Psoas muscle (tissue), 8 donors: Measurements from ENCODE around the gene UGT2A1. TPM values are rescaled to one million over a fixed set of nuclear protein-coding genes. Genes with fewer than 3 reads are reported as not detected.

ENCODE experiments used
- ATAC-seq, 4 donors: fragments of 200-7000 bp; cut with Tn5 transposase; one replicate each; pipeline ENCODE4 v1.9.1; 2020; ENCODE audit warnings: moderate library complexity in 3 of 4, mild to moderate bottlenecking in 2 of 4
- DNase-seq, 2 donors: peaks; one replicate each; pipeline ENCODE4 v3.0.0-alpha.2; 2020
- H3K27ac ChIP-seq: fragments of 200-600 bp; one replicate; pipeline ENCODE4 v1.8.0; 2022
- H3K27me3 ChIP-seq, 3 donors: fragments of 200-600 bp in 1 of 3; one replicate each; pipeline versions ENCODE4 v1.6.1 to v1.8.0; 2013 to 2022; ENCODE audit warnings: low read length in 2 of 3, mild to moderate bottlenecking in 2 of 3, moderate library complexity in 1 of 3; ENCODE audit not compliant: insufficient read depth in 3 of 3
- H3K36me3 ChIP-seq, 2 donors: fragments of 200-600 bp in 1 of 2; one replicate each; pipeline versions ENCODE4 v1.6.1 to v1.8.0; 2013 to 2022; ENCODE audit warnings: low read depth in 1 of 2, mild to moderate bottlenecking in 1 of 2, moderate library complexity in 1 of 2; ENCODE audit not compliant: insufficient read depth in 1 of 2
- H3K4me1 ChIP-seq: fragments of 200-600 bp; one replicate; pipeline ENCODE4 v1.8.0; 2022
- H3K4me3 ChIP-seq: fragments of 200-600 bp; one replicate; pipeline ENCODE4 v1.8.0; 2022; ENCODE audit warnings: mild to moderate bottlenecking
- H3K9me3 ChIP-seq: fragments of 200-600 bp; one replicate; pipeline ENCODE4 v1.8.0; 2022
- WGBS, 3 donors: extraction: QIAGEN DNeasy Blood & Tissue Kit; methylation state at CpG; one replicate each; pipeline versions ENCODE4 v1.1.6 to v1.1.7; 2013; 5-methylcytosine and 5-hydroxymethylcytosine counted together
- intact Hi-C, 2 donors: fragments of 100-400 bp; cut with DNase I; formaldehyde crosslinking; loops; one replicate each; pipeline versions ENCODE4 v1.11.0 to v1.14.2; 2022
- polyA plus RNA-seq, 3 donors: library from polyadenylated mRNA; stranded (reverse); fragments of 200-250 nt; gene quantifications; one replicate each; pipeline ENCODE4 v1.2.3, GENCODE V29; 2013
- total RNA-seq, 4 donors: library from RNA; stranded (reverse); fragmentation: NEBNext Ultra II Directional in 2 of 4; extraction: Animal tissue kit (Norgen Biotek cat#: 25700) in 2 of 4; gene quantifications; one replicate each; pipeline versions ENCODE4 v1.2.1 to v1.2.4, GENCODE V29; 2021 to 2023
- TF ChIP-seq, protein P1 (sequence below): fragments of 200-600 bp; IDR thresholded peaks from one replicate; pipeline ENCODE4 v1.8.0; 2022; ENCODE audit warnings: antibody characterized with exemption
- donor health status: healthy with polysubstance abuse.
- donor health status: DM: no; HTN: no; CAD: no; lungs with moderate emphysema.
- donor health status: Bipolar disorder and iron deficiency.
- donor health status: healthy.
- donor health status: DM: yes; HTN: yes; CAD: no.
- donor health status: DM: no; HTN: no; CAD: no.
- donor health status: DM: no; HTN: no; CAD: no.
- donor health status: DM: yes; HTN: yes; CAD: no.

UGT2A1 gene
- total and polyA plus RNA-seq, 7 donors, result not detected

DNA sequence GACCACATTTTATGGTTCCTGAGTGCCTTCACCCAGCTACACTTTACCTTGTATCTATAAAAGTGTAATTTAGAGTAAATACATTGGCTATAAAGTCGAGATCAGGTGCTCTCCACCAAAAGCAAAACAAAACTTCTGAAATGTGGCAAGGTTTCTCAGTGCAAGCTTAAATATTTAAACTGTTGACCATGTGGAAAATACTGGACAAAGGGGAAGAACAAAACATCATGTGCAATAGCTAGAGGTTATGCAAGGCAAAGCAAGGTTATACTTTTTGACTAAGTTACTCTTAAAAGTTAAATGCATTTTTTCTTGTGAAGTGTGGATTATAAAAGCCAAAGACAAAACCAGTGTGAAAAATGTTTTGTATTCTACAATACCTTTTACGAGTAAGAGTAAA lies 69.5 kb downstream of the UGT2A1 start:
- Histone ChIP-seq H3K36me3 (no peaks in the 10 kb centered on the region), H3K9me3 (no peaks in the 10 kb centered on the region), H3K27ac (no peak overlapping the region), H3K4me1 (no peaks in the 10 kb centered on the region), H3K4me3 (no peak overlapping the region), H3K27me3 (no peaks in the 10 kb centered on the region)
- no peak for DNase-seq
- ATAC-seq, result no peak
- intact Hi-C loops, result no loop called here
- WGBS, 3 donors, result 67 to 71% (median 68%) methylated on average over 2 of the region's 2 CpGs
- TF ChIP-seq, protein P1, sequence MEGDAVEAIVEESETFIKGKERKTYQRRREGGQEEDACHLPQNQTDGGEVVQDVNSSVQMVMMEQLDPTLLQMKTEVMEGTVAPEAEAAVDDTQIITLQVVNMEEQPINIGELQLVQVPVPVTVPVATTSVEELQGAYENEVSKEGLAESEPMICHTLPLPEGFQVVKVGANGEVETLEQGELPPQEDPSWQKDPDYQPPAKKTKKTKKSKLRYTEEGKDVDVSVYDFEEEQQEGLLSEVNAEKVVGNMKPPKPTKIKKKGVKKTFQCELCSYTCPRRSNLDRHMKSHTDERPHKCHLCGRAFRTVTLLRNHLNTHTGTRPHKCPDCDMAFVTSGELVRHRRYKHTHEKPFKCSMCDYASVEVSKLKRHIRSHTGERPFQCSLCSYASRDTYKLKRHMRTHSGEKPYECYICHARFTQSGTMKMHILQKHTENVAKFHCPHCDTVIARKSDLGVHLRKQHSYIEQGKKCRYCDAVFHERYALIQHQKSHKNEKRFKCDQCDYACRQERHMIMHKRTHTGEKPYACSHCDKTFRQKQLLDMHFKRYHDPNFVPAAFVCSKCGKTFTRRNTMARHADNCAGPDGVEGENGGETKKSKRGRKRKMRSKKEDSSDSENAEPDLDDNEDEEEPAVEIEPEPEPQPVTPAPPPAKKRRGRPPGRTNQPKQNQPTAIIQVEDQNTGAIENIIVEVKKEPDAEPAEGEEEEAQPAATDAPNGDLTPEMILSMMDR, result no peak

DNA sequence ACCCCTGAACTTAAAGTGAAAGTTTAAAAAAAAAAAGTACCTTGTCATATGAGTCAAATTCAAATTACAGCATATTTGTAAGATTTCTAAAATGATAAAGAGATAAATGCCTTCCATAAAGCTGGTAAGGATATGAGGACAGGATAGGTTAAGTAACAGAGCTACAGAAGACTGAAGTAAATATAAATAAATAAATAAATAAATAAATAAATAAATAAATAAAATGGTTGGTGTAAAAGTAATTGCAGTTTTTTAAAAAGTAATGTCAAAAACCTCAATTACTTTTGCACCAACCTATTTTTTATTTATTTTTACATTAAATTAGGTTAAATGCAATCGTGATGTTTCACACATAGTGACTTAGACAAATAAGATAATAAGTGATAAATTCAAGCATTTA lies 75.8 kb downstream of the UGT2A1 start:
- TF ChIP-seq, protein P1, result no peak
- Histone ChIP-seq H3K4me3 (no peak overlapping the region), H3K27me3 (no peaks in the 10 kb centered on the region), H3K27ac (no peak overlapping the region), H3K4me1 (no peaks in the 10 kb centered on the region), H3K9me3 (no peaks in the 10 kb centered on the region), H3K36me3 (no peaks in the 10 kb centered on the region)
- WGBS, 3 donors, result 83 to 93% (median 87%) methylated on average over 1 of the region's 1 CpG
- ATAC-seq (no peak), DNase-seq (no peak)
- intact Hi-C loops, result no loop called here

DNA sequence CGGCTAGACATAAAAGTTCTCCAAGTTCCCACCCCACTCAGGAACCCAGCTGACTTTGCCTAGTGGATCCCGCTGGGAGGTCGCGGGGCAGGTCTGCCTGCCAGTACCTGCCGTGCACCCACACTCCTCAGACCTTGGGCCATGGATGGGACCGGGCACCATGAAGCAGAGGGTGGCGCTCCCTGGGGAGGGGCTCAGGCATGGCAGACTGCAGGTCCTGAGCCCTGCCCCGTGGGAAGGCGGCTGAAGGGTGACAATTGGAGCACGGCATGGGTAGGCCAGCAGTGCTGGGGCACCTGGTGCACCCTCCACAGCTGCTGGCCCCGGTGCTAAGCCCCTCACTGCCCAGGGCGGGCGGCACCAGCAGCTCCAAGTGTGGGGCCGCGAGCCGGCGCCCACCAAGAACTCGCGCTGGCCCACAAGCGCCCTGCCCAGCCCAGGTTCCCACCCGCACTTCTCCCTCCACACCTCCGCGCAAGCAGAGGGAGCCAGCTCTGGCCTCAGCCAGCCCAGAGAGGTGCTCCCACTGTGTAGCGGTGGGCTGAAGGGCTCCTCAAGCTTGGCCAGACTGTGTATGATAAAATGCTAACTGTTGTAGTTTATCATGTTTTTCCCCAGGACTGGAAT lies 76.7 kb downstream of the UGT2A1 start:
- DNase-seq, result peak in 1 of 2 donors; percentile 26
- 94 to 97% (median 95%) methylated on average over 24 of the region's 24 CpGs for WGBS, 3 donors
- TF ChIP-seq, protein P1, result no peak
- intact Hi-C loops, result no loop called here
- Histone ChIP-seq H3K27me3 (no peaks in the 10 kb centered on the region), H3K9me3 (no peaks in the 10 kb centered on the region), H3K36me3 (no peaks in the 10 kb centered on the region), H3K27ac (no peak overlapping the region), H3K4me3 (no peak overlapping the region), H3K4me1 (no peaks in the 10 kb centered on the region)
- ATAC-seq, result no peak

DNA sequence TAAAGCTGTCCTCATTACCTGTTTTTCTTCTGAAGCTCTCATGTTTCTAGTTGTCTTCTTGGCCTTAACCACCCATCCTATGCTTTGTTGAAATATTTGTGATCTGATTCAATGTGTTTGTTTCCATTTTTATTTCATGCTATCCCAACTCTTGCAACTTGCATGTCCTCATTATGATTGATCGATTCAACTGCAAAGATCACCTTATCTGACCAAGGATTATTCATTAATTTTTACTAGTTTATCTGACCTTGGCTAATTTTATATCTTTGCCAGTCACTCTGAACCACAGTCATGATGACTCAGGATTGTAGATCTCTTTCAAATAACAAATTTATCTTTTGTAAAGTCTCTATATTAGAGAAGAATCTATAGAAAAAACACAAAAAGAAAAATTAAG lies 84.3 kb downstream of the UGT2A1 start:
- DNase-seq, result no peak
- H3K27ac ChIP-seq, result no peak overlapping the region
- H3K36me3 ChIP-seq, result no peaks in the 10 kb centered on the region
- 85 to 94% (median 92%) methylated on average over 1 of the region's 1 CpG for WGBS, 3 donors
- intact Hi-C loops, result no loop called here
- TF ChIP-seq, protein P1, result no peak
- no peaks in the 10 kb centered on the region for H3K27me3 ChIP-seq
- H3K4me3 ChIP-seq, result no peak overlapping the region
- H3K4me1 ChIP-seq, result no peaks in the 10 kb centered on the region
- H3K9me3 ChIP-seq, result no peaks in the 10 kb centered on the region
- ATAC-seq, result no peak

DNA sequence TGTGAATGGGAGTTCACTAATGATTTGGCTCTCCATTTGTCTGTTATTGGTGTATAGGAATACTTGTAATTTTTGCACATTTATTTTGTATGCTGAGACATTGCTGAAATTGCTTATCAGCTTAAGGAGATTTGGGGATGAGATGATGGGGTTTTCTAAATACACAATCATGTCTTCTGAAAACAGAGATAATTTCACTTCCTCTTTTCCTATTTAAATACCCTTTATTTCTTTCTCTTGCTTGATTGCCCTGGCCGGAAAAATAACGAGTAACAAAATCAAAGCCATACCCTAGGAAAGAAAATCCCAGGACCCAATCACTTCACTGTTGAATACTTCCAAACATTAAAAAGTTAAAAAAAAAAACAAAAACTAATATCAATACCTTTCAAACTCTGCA lies 89.6 kb downstream of the UGT2A1 start:
- ATAC-seq, result no peak
- intact Hi-C loops, result no loop called here
- Histone ChIP-seq H3K4me3 (no peak overlapping the region), H3K27ac (no peak overlapping the region), H3K4me1 (no peaks in the 10 kb centered on the region), H3K27me3 (no peaks in the 10 kb centered on the region), H3K36me3 (no peaks in the 10 kb centered on the region), H3K9me3 (peaks cover 5% of the 10 kb centered on the region)
- no peak for DNase-seq
- TF ChIP-seq, protein P1, result no peak
- WGBS, 3 donors, result 38 to 48% (median 41%) methylated on average over 2 of the region's 2 CpGs
